Smooth muscle cell (in vitro differentiated cells): ENCODE results near the gene COASY. TPM values are rescaled to one million over a fixed set of nuclear protein-coding genes. Genes with fewer than 3 reads are reported as not detected.

Experiments
- DNase-seq: peaks from one replicate; lab custom pipeline; 2025; ENCODE audit not compliant: unreplicated experiment; lab: John Stamatoyannopoulos, UW
- H2AFZ ChIP-seq: fragments of 200-600 bp; sonication (generic); 2 replicates; pipeline ENCODE4 v1.6.0; 2016; ENCODE audit warnings: antibody characterized with exemption, low read depth, mild to moderate bottlenecking
- H3F3A ChIP-seq: fragments of 200-600 bp; sonication (generic); 2 replicates; pipeline ENCODE4 v1.6.0; 2017; ENCODE audit warnings: antibody characterized with exemption, low read depth
- H3K27ac ChIP-seq: fragments of 200-600 bp; sonication (generic); 2 replicates; pipeline ENCODE4 v1.5.1; 2016; ENCODE audit warnings: low read depth, mild to moderate bottlenecking
- H3K27me3 ChIP-seq: fragments of 200-600 bp; sonication (generic); 2 replicates; pipeline ENCODE4 v1.6.1; 2016; ENCODE audit warnings: low read depth, mild to moderate bottlenecking
- H3K36me3 ChIP-seq: fragments of 200-600 bp; sonication (generic); 2 replicates; pipeline ENCODE4 v1.5.1; 2016; ENCODE audit warnings: low read depth
- H3K4me1 ChIP-seq: fragments of 200-600 bp; sonication (generic); 2 replicates; pipeline ENCODE4 v1.5.1; 2016; ENCODE audit warnings: low read depth
- H3K4me2 ChIP-seq: fragments of 200-600 bp; sonication (generic); 2 replicates; pipeline ENCODE4 v1.6.0; 2016; ENCODE audit warnings: mild to moderate bottlenecking
- H3K4me3 ChIP-seq: fragments of 200-600 bp; sonication (generic); 2 replicates; pipeline ENCODE4 v1.5.1; 2016; ENCODE audit warnings: mild to moderate bottlenecking
- H3K79me2 ChIP-seq: fragments of 200-600 bp; sonication (generic); 2 replicates; pipeline ENCODE4 v1.6.0; 2016; ENCODE audit warnings: low read depth, mild to moderate bottlenecking
- H3K9ac ChIP-seq: fragments of 200-600 bp; sonication (generic); 2 replicates; pipeline ENCODE4 v1.6.0; 2016; ENCODE audit warnings: low read depth
- H3K9me3 ChIP-seq: fragments of 200-600 bp; sonication (generic); replicated peaks from 2 replicates; pipeline ENCODE4 v1.5.1; 2016; ENCODE audit warnings: low read depth
- H4K20me1 ChIP-seq: fragments of 200-600 bp; sonication (generic); 2 replicates; pipeline ENCODE4 v1.6.0; 2016; ENCODE audit warnings: low read depth
- WGBS: methylation state at CpG from one replicate; pipeline ENCODE4 v1.1.7; 2016; ENCODE audit warnings: low lambda C conversion rate; 5-methylcytosine and 5-hydroxymethylcytosine counted together
- polyA plus RNA-seq: library from polyadenylated mRNA; unstranded; fragments of >200 nt; fragmentation: Nextera tagmentation; extraction: Ambion mirVana; gene quantifications from 2 replicates; pipeline ENCODE4 v1.2.1, GENCODE V29; 2016
- total RNA-seq: library from RNA; depleted of rRNA; stranded (reverse); fragments of >200 nt; gene quantifications from 2 replicates; pipeline ENCODE4 v1.2.3, GENCODE V29; 2014
- TF ChIP-seq, protein P1 (sequence below): fragments of 200-600 bp; sonication (generic); IDR thresholded peaks from 2 replicates; pipeline ENCODE4 v1.5.1; 2017; ENCODE audit warnings: borderline replicate concordance, mild to moderate bottlenecking, antibody characterized with exemption; ENCODE audit not compliant: insufficient read depth, poor library complexity, severe bottlenecking

The COASY gene
- total and polyA plus RNA-seq, 2 experiments from 2014 or later: 23.2 to 68.2 TPM

DNA sequence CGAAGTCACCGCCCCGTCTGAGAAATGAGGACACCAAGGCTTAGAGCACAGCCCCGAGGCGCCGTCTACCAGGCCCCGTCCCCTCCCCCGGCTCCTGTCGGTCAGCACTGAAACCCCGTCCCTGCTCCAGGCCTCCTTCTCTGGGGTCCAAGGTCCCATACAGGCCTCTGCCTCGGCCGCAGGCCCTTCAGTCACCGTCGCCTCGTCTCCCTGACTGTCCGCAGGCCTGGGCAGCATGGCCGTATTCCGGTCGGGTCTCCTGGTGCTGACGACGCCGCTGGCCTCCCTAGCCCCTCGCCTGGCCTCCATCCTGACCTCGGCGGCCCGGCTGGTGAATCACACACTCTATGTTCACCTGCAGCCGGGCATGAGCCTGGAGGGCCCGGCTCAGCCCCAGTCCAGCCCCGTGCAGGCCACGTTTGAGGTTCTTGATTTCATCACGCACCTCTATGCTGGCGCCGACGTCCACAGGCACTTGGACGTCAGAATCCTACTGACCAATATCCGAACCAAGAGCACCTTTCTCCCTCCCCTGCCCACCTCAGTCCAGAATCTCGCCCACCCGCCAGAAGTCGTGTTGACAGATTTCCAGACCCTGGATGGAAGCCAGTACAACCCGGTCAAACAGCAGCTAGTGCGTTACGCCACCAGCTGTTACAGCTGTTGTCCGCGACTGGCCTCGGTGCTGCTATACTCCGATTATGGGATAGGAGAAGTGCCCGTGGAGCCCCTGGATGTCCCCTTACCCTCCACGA is 617 bp downstream of the COASY start:
- Histone ChIP-seq H3K36me3 (no peaks in the 10 kb centered on the region), H3K4me2 (peak overlapping the region; percentile 97), H3K4me1 (peaks cover 14% of the 10 kb centered on the region), H3K4me3 (peak overlapping the region; percentile 76), H3K79me2 (peaks cover 27% of the 10 kb centered on the region), H3K9me3 (no peaks in the 10 kb centered on the region), H3K9ac (peak overlapping the region; percentile 92), H3K27ac (peak overlapping the region; percentile 85), H2AFZ (peak overlapping the region; percentile 47), H3F3A (peaks cover 13% of the 10 kb centered on the region), H4K20me1 (no peaks in the 10 kb centered on the region), H3K27me3 (no peaks in the 10 kb centered on the region)
- DNase-seq: no peak
- TF ChIP-seq, protein P1, sequence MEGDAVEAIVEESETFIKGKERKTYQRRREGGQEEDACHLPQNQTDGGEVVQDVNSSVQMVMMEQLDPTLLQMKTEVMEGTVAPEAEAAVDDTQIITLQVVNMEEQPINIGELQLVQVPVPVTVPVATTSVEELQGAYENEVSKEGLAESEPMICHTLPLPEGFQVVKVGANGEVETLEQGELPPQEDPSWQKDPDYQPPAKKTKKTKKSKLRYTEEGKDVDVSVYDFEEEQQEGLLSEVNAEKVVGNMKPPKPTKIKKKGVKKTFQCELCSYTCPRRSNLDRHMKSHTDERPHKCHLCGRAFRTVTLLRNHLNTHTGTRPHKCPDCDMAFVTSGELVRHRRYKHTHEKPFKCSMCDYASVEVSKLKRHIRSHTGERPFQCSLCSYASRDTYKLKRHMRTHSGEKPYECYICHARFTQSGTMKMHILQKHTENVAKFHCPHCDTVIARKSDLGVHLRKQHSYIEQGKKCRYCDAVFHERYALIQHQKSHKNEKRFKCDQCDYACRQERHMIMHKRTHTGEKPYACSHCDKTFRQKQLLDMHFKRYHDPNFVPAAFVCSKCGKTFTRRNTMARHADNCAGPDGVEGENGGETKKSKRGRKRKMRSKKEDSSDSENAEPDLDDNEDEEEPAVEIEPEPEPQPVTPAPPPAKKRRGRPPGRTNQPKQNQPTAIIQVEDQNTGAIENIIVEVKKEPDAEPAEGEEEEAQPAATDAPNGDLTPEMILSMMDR: no peak
- 24% methylated on average over 47 of the region's 48 CpGs for WGBS

DNA sequence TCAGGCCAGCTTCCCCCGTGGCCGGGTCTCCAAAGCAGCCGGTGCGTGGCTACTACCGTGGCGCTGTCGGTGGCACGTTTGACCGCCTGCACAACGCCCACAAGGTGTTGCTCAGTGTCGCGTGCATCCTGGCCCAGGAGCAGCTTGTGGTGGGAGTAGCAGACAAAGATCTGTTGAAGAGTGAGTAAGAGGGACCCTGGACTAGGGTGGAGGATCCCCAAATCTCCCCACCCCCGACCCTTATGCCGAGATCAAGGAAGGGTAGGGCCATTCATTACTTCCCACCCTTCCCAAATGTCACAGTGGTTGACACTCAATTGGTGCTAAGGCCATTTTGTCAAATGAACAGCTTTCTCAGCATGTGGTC is 1.2 kb downstream of the COASY start:
- H4K20me1 ChIP-seq: no peaks in the 10 kb centered on the region
- peak overlapping the region; percentile 92 for H3K9ac ChIP-seq
- WGBS: 88% methylated on average over 14 of the region's 14 CpGs
- TF ChIP-seq, protein P1: no peak
- no peak for DNase-seq
- no peaks in the 10 kb centered on the region for H3K27me3 ChIP-seq
- H3K9me3 ChIP-seq: no peaks in the 10 kb centered on the region
- peaks cover 13% of the 10 kb centered on the region for H3F3A ChIP-seq
- H3K4me1 ChIP-seq: peaks cover 14% of the 10 kb centered on the region
- H3K27ac ChIP-seq: peak overlapping the region; percentile 85
- peaks cover 30% of the 10 kb centered on the region for H3K79me2 ChIP-seq
- H3K36me3 ChIP-seq: no peaks in the 10 kb centered on the region
- H2AFZ ChIP-seq: no peak overlapping the region
- peak overlapping the region; percentile 97 for H3K4me2 ChIP-seq
- peak overlapping the region; percentile 76 for H3K4me3 ChIP-seq

DNA sequence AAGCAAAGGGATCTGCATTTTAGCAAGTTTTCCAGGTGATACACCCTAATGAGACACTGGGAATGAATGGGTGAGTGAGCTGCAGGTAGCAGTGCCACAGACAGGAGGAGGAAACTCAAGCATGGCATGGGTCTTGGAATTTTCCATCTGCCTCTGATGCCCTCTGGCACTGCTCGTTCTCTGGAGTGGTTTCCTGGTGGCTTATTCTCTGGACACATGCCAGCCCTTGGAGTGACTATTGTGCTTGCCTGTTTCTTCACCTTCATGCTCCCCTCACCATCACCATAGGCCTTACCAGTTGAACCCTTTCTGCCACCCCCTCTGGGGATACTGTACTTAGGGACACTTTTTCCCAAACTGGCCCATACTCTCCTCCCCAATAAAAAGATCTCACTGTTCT is 1.6 kb downstream of the COASY start:
- 83% methylated on average over 1 of the region's 1 CpG for WGBS
- Histone ChIP-seq H4K20me1 (no peaks in the 10 kb centered on the region), H3K27ac (peak overlapping the region; percentile 85), H3K27me3 (no peaks in the 10 kb centered on the region), H3K9me3 (no peaks in the 10 kb centered on the region), H3K4me1 (peaks cover 14% of the 10 kb centered on the region), H2AFZ (no peak overlapping the region), H3F3A (peaks cover 13% of the 10 kb centered on the region), H3K36me3 (no peaks in the 10 kb centered on the region), H3K4me3 (no peak overlapping the region), H3K9ac (no peak overlapping the region), H3K79me2 (peaks cover 30% of the 10 kb centered on the region), H3K4me2 (peak overlapping the region; percentile 97)
- TF ChIP-seq, protein P1: no peak
- no peak for DNase-seq

GRCh38 chr17:42563950-42564349 is 2.0 kb downstream of the COASY start:
- peaks cover 14% of the 10 kb centered on the region for H3K4me1 ChIP-seq
- no peaks in the 10 kb centered on the region for H4K20me1 ChIP-seq
- H3K9ac ChIP-seq: no peak overlapping the region
- H3K4me3 ChIP-seq: no peak overlapping the region
- H3K36me3 ChIP-seq: no peaks in the 10 kb centered on the region
- no peaks in the 10 kb centered on the region for H3K9me3 ChIP-seq
- TF ChIP-seq, protein P1: no peak
- H3K79me2 ChIP-seq: peaks cover 30% of the 10 kb centered on the region
- H3K27me3 ChIP-seq: no peaks in the 10 kb centered on the region
- DNase-seq: no peak
- H3K27ac ChIP-seq: no peak overlapping the region
- H3K4me2 ChIP-seq: no peak overlapping the region
- H3F3A ChIP-seq: peaks cover 13% of the 10 kb centered on the region
- 94% methylated on average over 9 of the region's 9 CpGs for WGBS
- H2AFZ ChIP-seq: no peak overlapping the region
